ENCODE results near the gene DNAH8.

Gene DNAH8

GRCh38 chr6:38749473-38749872 is 34.4 kb downstream of the DNAH8 start:
- no peak for DNase-seq (ENCODE audit: low spot score)

- DNase-seq (ENCODE audit: low spot score): no peak
Observed at GRCh38 chr6:38750968-38751615, 36.0 kb downstream of the DNAH8 start.

- DNase-seq (ENCODE audit: low spot score): no peak
Observed at GRCh38 chr6:38753707-38754106, 38.6 kb downstream of the DNAH8 start.

- DNase-seq (ENCODE audit: low spot score): no peak
Observed at GRCh38 chr6:38755207-38755606, 40.1 kb downstream of the DNAH8 start.

GRCh38 chr6:38755874-38756273 is 40.8 kb downstream of the DNAH8 start:
- no peak for DNase-seq (ENCODE audit: low spot score)

- no peak for DNase-seq (ENCODE audit: low spot score)
Observed at GRCh38 chr6:38760097-38760496, 45.0 kb downstream of the DNAH8 start.

GRCh38 chr6:38762848-38763247 is 47.7 kb downstream of the DNAH8 start:
- DNase-seq (ENCODE audit: low spot score): no peak

- DNase-seq (ENCODE audit: low spot score): no peak
Observed at GRCh38 chr6:38767560-38767959, 52.4 kb downstream of the DNAH8 start.

- no peak for DNase-seq (ENCODE audit: low spot score)
Observed at GRCh38 chr6:38773338-38773737, 58.2 kb downstream of the DNAH8 start.

- DNase-seq (ENCODE audit: low spot score): no peak
Observed at GRCh38 chr6:38774929-38775707, 60.0 kb downstream of the DNAH8 start.

- no peak for DNase-seq (ENCODE audit: low spot score)
Observed at GRCh38 chr6:38775870-38776269, 60.8 kb downstream of the DNAH8 start.

GRCh38 chr6:38776515-38776914 is 61.4 kb downstream of the DNAH8 start:
- DNase-seq (ENCODE audit: low spot score): no peak

- no peak for DNase-seq (ENCODE audit: low spot score)
Observed at GRCh38 chr6:38779310-38780062, 64.4 kb downstream of the DNAH8 start.

- DNase-seq (ENCODE audit: low spot score): no peak
Observed at GRCh38 chr6:38782616-38783015, 67.5 kb downstream of the DNAH8 start.

- no peak for DNase-seq (ENCODE audit: low spot score)
Observed at GRCh38 chr6:38783443-38784228, 68.5 kb downstream of the DNAH8 start.

- DNase-seq (ENCODE audit: low spot score): no peak
Observed at GRCh38 chr6:38784506-38785235, 69.6 kb downstream of the DNAH8 start.

GRCh38 chr6:38786486-38786885 is 71.4 kb downstream of the DNAH8 start:
- no peak for DNase-seq (ENCODE audit: low spot score)

GRCh38 chr6:38789256-38789655 is 74.1 kb downstream of the DNAH8 start:
- DNase-seq (ENCODE audit: low spot score): no peak

- DNase-seq (ENCODE audit: low spot score): no peak
Observed at GRCh38 chr6:38792356-38792755, 77.2 kb downstream of the DNAH8 start.

- DNase-seq (ENCODE audit: low spot score): no peak
Observed at GRCh38 chr6:38794682-38795081, 79.6 kb downstream of the DNAH8 start.

GRCh38 chr6:38796006-38796405 is 80.9 kb downstream of the DNAH8 start:
- DNase-seq (ENCODE audit: low spot score): no peak
